Spinal cord (tissue), 10 donors: ENCODE results near the gene ZWILCH. TPM values are rescaled to one million over a fixed set of nuclear protein-coding genes. Genes with fewer than 3 reads are reported as not detected.
A peak's percentile ranks its signal among the peaks of the same experiment; 100 is the strongest.

Experiments
- DNase-seq, 6 donors: peaks; one replicate each; pipeline versions ENCODE4 v3.0.0 to v3.0.0-alpha.2; 2013 to 2015; ENCODE audit warnings: low spot score in 6 of 6, low read depth in 4 of 6
- H3K27ac ChIP-seq: one replicate; pipeline ENCODE4 v1.5.1; 2013; ENCODE audit warnings: low read depth, low read length, control low read depth
- H3K27me3 ChIP-seq: one replicate; pipeline ENCODE4 v1.6.1; 2013; ENCODE audit warnings: low read length; ENCODE audit not compliant: control insufficient read depth, insufficient read depth
- H3K36me3 ChIP-seq: one replicate; pipeline ENCODE4 v1.6.1; 2013; ENCODE audit warnings: low read length; ENCODE audit not compliant: control insufficient read depth, insufficient read depth
- H3K4me1 ChIP-seq: one replicate; pipeline ENCODE4 v1.6.1; 2013; ENCODE audit warnings: low read length; ENCODE audit not compliant: control insufficient read depth, insufficient read depth
- H3K4me3 ChIP-seq: one replicate; pipeline ENCODE4 v1.5.1; 2013; ENCODE audit warnings: low read depth, low read length, control low read depth
- H3K9me3 ChIP-seq: one replicate; pipeline ENCODE4 v1.6.1; 2013; ENCODE audit warnings: low read length; ENCODE audit not compliant: control insufficient read depth, insufficient read depth
- WGBS: methylation state at CpG from one replicate; pipeline ENCODE4 v1.1.5; 2013; ENCODE audit warnings: missing lambda C conversion rate; ENCODE audit not compliant: insufficient coverage; 5-methylcytosine and 5-hydroxymethylcytosine counted together
- polyA plus RNA-seq, 2 donors: library from polyadenylated mRNA; unstranded; fragments of 120-200 nt; gene quantifications; one replicate each; pipeline ENCODE4 v1.2.1, GENCODE V29; 2013; ENCODE audit not compliant: insufficient read length in 2 of 2
- total RNA-seq, 2 donors: library from RNA; depleted of rRNA in 1 of 2; stranded (reverse); fragments of 120-200 nt in 1 of 2; fragments of >200 nt in 1 of 2; gene quantifications; one replicate each; pipeline versions ENCODE4 v1.2.3 to v1.2.4, GENCODE V29; 2013 to 2014
- donor health status: healthy.

ZWILCH gene
- total and polyA plus RNA-seq, 4 donors, result 17.7 to 22.8 (median 19.8) TPM

DNA sequence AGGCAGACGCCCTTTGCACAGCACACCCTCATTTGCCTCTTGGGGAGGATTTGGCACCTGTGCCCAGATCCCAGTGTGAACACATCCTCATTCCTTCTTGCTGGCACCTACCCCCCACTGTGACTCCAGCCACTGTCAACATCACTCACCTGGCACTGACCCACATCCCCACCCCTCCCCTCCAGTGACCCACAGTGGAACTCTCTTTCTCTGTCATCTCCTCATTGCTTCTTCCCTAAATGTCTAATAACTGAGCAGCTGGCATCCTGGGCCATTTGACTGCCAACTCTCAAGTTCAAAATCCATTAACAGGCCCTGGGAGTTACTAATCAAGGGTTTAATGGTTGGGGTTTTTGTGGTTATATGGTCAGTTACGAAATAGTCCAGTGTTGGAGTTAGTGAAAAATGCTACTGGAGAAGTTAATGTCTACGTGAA is 22.0 kb upstream of the ZWILCH start:
- no peak overlapping the region for H3K27ac ChIP-seq
- peaks cover 39% of the 10 kb centered on the region for H3K36me3 ChIP-seq
- H3K4me3 ChIP-seq, result no peak overlapping the region
- no peaks in the 10 kb centered on the region for H3K9me3 ChIP-seq
- no peaks in the 10 kb centered on the region for H3K27me3 ChIP-seq
- peak in 1 of 6 donors; percentile 27 for DNase-seq
- no peaks in the 10 kb centered on the region for H3K4me1 ChIP-seq
- 57% methylated on average over 1 of the region's 3 CpGs for WGBS

DNA sequence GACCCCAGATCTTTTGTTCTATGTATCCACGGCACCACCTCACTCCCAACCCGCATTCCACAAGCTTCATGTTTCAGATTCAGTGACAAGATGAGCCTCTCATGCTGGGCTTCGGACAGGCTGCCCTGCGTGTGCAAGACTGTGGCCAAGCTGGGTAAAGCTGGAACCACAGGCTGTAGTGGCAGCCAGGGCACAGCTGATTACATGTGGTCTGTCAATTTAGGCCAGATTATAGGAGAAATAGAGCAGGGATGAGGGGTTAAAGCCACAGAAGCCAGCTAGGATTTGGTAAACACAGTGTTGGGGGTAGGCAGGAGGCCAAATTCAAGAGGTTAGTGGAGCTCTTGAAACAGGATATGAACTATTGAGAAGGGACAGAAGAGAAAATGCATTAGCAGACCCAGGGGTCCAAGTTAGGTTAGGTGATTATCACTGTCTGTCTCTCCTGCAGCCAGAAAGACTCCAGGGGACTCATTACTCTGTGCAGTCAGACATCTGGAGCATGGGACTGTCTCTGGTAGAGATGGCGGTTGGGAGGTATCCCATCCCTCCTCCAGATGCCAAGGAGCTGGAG is 20.5 kb upstream of the ZWILCH start:
- Histone ChIP-seq H3K27me3 (no peaks in the 10 kb centered on the region), H3K27ac (no peak overlapping the region), H3K4me1 (no peaks in the 10 kb centered on the region), H3K9me3 (no peaks in the 10 kb centered on the region), H3K4me3 (no peak overlapping the region), H3K36me3 (peaks cover 43% of the 10 kb centered on the region)
- 75% methylated on average over 3 of the region's 5 CpGs for WGBS
- DNase-seq, result no peak

GRCh38 chr15:66486887-66487286 is 18.2 kb upstream of the ZWILCH start:
- 100% methylated on average over 1 of the region's 3 CpGs for WGBS
- Histone ChIP-seq H3K27ac (no peak overlapping the region), H3K4me3 (no peak overlapping the region), H3K4me1 (no peaks in the 10 kb centered on the region), H3K9me3 (no peaks in the 10 kb centered on the region), H3K36me3 (peaks cover 52% of the 10 kb centered on the region), H3K27me3 (no peaks in the 10 kb centered on the region)
- DNase-seq, result no peak

GRCh38 chr15:66488525-66488924 is 16.6 kb upstream of the ZWILCH start:
- no peaks in the 10 kb centered on the region for H3K9me3 ChIP-seq
- H3K36me3 ChIP-seq, result peaks cover 45% of the 10 kb centered on the region
- 97% methylated on average over 5 of the region's 5 CpGs for WGBS
- no peaks in the 10 kb centered on the region for H3K27me3 ChIP-seq
- H3K27ac ChIP-seq, result no peak overlapping the region
- no peaks in the 10 kb centered on the region for H3K4me1 ChIP-seq
- H3K4me3 ChIP-seq, result no peak overlapping the region
- DNase-seq, result no peak

- Histone ChIP-seq H3K36me3 (peaks cover 49% of the 10 kb centered on the region), H3K4me3 (no peak overlapping the region), H3K27me3 (no peaks in the 10 kb centered on the region), H3K27ac (no peak overlapping the region), H3K4me1 (no peaks in the 10 kb centered on the region), H3K9me3 (no peaks in the 10 kb centered on the region)
- no peak for DNase-seq
- 94% methylated on average over 4 of the region's 6 CpGs for WGBS
Measured at GRCh38 chr15:66489179-66489791, 15.8 kb upstream of the ZWILCH start.

DNA sequence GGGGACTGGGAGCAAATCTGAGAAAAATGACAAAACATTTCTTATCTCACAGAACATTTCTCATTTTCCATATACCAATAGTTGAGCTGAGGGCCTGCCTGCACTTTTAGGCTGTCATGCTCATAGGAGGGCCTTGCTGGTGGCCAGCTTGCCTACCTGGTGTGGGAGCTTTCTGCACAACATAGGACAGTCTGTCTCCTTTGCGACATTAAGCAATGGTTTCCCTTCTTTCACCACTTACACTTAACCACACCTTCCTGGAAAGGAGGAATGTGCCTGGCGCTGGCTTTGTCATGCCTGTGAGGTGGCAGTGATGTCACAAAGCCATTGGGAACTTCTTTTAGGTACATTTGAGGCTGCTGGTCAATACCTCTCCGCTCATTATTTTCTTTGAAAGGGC is 13.3 kb upstream of the ZWILCH start:
- Histone ChIP-seq H3K36me3 (peaks cover 43% of the 10 kb centered on the region), H3K4me1 (peaks cover 8% of the 10 kb centered on the region), H3K27me3 (no peaks in the 10 kb centered on the region), H3K9me3 (no peaks in the 10 kb centered on the region), H3K4me3 (no peak overlapping the region), H3K27ac (no peak overlapping the region)
- no CpG with 5 or more reads among the region's 3 CpGs for WGBS
- no peak for DNase-seq

- H3K4me1 ChIP-seq, result peaks cover 14% of the 10 kb centered on the region
- no peaks in the 10 kb centered on the region for H3K27me3 ChIP-seq
- H3K9me3 ChIP-seq, result no peaks in the 10 kb centered on the region
- H3K36me3 ChIP-seq, result peaks cover 37% of the 10 kb centered on the region
- no peak for DNase-seq
- no peak overlapping the region for H3K27ac ChIP-seq
- 88% methylated on average over 1 of the region's 2 CpGs for WGBS
- H3K4me3 ChIP-seq, result no peak overlapping the region
Measured at GRCh38 chr15:66494262-66494661, 10.9 kb upstream of the ZWILCH start.

GRCh38 chr15:66496951-66497501 is 8.1 kb upstream of the ZWILCH start:
- no peak for DNase-seq
- Histone ChIP-seq H3K4me1 (peaks cover 14% of the 10 kb centered on the region), H3K27me3 (no peaks in the 10 kb centered on the region), H3K9me3 (no peaks in the 10 kb centered on the region), H3K36me3 (peaks cover 42% of the 10 kb centered on the region), H3K4me3 (peak overlapping the region; percentile 94), H3K27ac (peak overlapping the region; percentile 85)
- 27% methylated on average over 16 of the region's 17 CpGs for WGBS

- Histone ChIP-seq H3K27ac (peak within 1 kb of the TSS; percentile 85), H3K27me3 (no peaks in the 10 kb centered on the region), H3K4me3 (peak within 1 kb of the TSS; percentile 94), H3K4me1 (peaks cover 14% of the 10 kb centered on the region), H3K9me3 (no peaks in the 10 kb centered on the region), H3K36me3 (peaks cover 42% of the 10 kb centered on the region)
- peak; percentile 86 to 98 (median 90) for DNase-seq
- WGBS, result 5% methylated on average over 42 of the region's 43 CpGs
Measured at GRCh38 chr15:66497502-66498455, 7.3 kb upstream of the ZWILCH start, which contains the start of gene SNAPC5. Gene SNAPC5 (minus strand): TSS chr15:66497762. CDS start chr15:66497731, 31 bp downstream.
